HepG2 (cell line): ENCODE data around the gene SLC29A1. TPM values are rescaled to one million over a fixed set of nuclear protein-coding genes. Genes with fewer than 3 reads are reported as not detected.

Experiments
- ADNP ChIP-seq: sonication (generic); formaldehyde crosslinking; IDR thresholded peaks from 2 replicates; pipeline ENCODE4 v1.4.0; 2020; ENCODE audit warnings: missing genetic modification reagents
- CAMTA2 ChIP-seq: sonication (generic); formaldehyde crosslinking; IDR thresholded peaks from 2 replicates; pipeline ENCODE4 v1.4.0; 2020; ENCODE audit warnings: mild to moderate bottlenecking, missing genetic modification reagents, borderline replicate concordance
- HDAC6 ChIP-seq: fragments of 200-600 bp; sonication (generic); IDR thresholded peaks from 2 replicates; pipeline ENCODE4 v1.7.0; 2017; ENCODE audit warnings: mild to moderate bottlenecking, antibody characterized with exemption, low read length, low read depth
- IRX3 ChIP-seq: sonication (generic); formaldehyde crosslinking; IDR thresholded peaks from 2 replicates; pipeline ENCODE4 v1.8.1; 2023; ENCODE audit warnings: mild to moderate bottlenecking, low read depth, missing genetic modification reagents, borderline replicate concordance
- KLF11 ChIP-seq: IDR thresholded peaks from 2 replicates; pipeline ENCODE4 v1.6.1; 2016; ENCODE audit warnings: missing compliant biosample characterization
- MBNL3 ChIP-seq: fragments of 250-450 bp; sonication (Bioruptor Pico); conservative IDR thresholded peaks from 2 replicates; pipeline ENCODE4 v1.8.0; 2022; ENCODE audit warnings: mild to moderate bottlenecking, inconsistent platforms
- PHF20 ChIP-seq: sonication (generic); formaldehyde crosslinking; IDR thresholded peaks from 2 replicates; pipeline ENCODE4 v1.5.0; 2020; ENCODE audit warnings: mild to moderate bottlenecking, missing genetic modification reagents
- RBAK ChIP-seq: sonication (generic); formaldehyde crosslinking; IDR thresholded peaks from 2 replicates; pipeline ENCODE4 v1.5.1; 2020; ENCODE audit warnings: mild to moderate bottlenecking, missing genetic modification reagents
- RFX1 ChIP-seq: fragments of 450-650 bp; IDR thresholded peaks from 2 replicates; pipeline ENCODE4 v1.6.1; 2017
- SIX1 ChIP-seq: sonication (generic); formaldehyde crosslinking; IDR thresholded peaks from 2 replicates; pipeline ENCODE4 v1.4.0; 2020; ENCODE audit warnings: missing genetic modification reagents, borderline replicate concordance
- U2AF2 ChIP-seq: fragments of 200-400 bp; formaldehyde crosslinking; IDR thresholded peaks from 2 replicates; pipeline ENCODE4 v1.6.1; 2017; ENCODE audit warnings: low read depth, mild to moderate bottlenecking, low read length
- ZBTB3 ChIP-seq: sonication (generic); formaldehyde crosslinking; IDR thresholded peaks from 2 replicates; pipeline ENCODE4 v1.4.0; 2020; ENCODE audit warnings: low read depth, mild to moderate bottlenecking, moderate library complexity, missing genetic modification reagents, borderline replicate concordance
- ZMYM3 ChIP-seq: sonication (generic); formaldehyde crosslinking; IDR thresholded peaks from 2 replicates; pipeline ENCODE4 v1.5.1; 2020; ENCODE audit warnings: mild to moderate bottlenecking, missing genetic modification reagents
- ZNF326 ChIP-seq: sonication (generic); formaldehyde crosslinking; IDR thresholded peaks from 2 replicates; pipeline ENCODE4 v1.4.0; 2020; ENCODE audit warnings: missing genetic modification reagents, borderline replicate concordance
- ZNF543 ChIP-seq: sonication (generic); formaldehyde crosslinking; IDR thresholded peaks from 2 replicates; pipeline ENCODE4 v1.4.0; 2020; ENCODE audit warnings: mild to moderate bottlenecking, missing genetic modification reagents
- ZSCAN21 ChIP-seq: sonication (generic); formaldehyde crosslinking; IDR thresholded peaks from 2 replicates; pipeline ENCODE4 v1.8.0; 2022; ENCODE audit warnings: mild to moderate bottlenecking, missing genetic modification reagents, moderate library complexity, borderline replicate concordance
- polyA plus RNA-seq, 8 experiments: library from polyadenylated mRNA; depleted of rRNA in 3 of 8; stranded (reverse) in 7 of 8; unstranded in 1 of 8; fragments of >200 nt; fragmentation: Illumina TruSeq in 4 of 8; extraction: Trizol in 4 of 8; gene quantifications; 2 replicates each; pipeline versions ENCODE4 v1.2.1 to v1.2.3, GENCODE V29; 2011 to 2016; ENCODE audit warnings: low read depth in 4 of 8, missing spikeins in 1 of 8, mixed read lengths in 1 of 8; ENCODE audit not compliant: insufficient read depth in 1 of 8
- total RNA-seq, 5 experiments: library from RNA; depleted of rRNA; stranded (reverse); fragments of >200 nt; fragmentation: Illumina TruSeq; extraction: Trizol; gene quantifications; 2 replicates each; pipeline ENCODE4 v1.2.3, GENCODE V29; 2016; ENCODE audit warnings: low read depth in 1 of 5
- TF ChIP-seq, protein P1 (sequence below): sonication (generic); formaldehyde crosslinking; IDR thresholded peaks from 2 replicates; pipeline ENCODE4 v1.8.0; 2022; ENCODE audit warnings: mild to moderate bottlenecking, missing genetic modification reagents, moderate library complexity
- TF ChIP-seq, protein P2 (sequence below): sonication (generic); formaldehyde crosslinking; IDR thresholded peaks from 2 replicates; pipeline ENCODE4 v1.4.0; 2020; ENCODE audit warnings: missing genetic modification reagents
- TF ChIP-seq, protein P3 (sequence below): sonication (generic); formaldehyde crosslinking; IDR thresholded peaks from 2 replicates; pipeline ENCODE4 v1.8.1; 2023; ENCODE audit warnings: missing genetic modification reagents, mild to moderate bottlenecking, borderline replicate concordance
- TF ChIP-seq, protein P4 (sequence below): IDR thresholded peaks from 2 replicates; pipeline ENCODE4 v1.6.1; 2018; ENCODE audit warnings: missing genetic modification reagents, mild to moderate bottlenecking, missing compliant biosample characterization
- TF ChIP-seq, protein P5 (sequence below): sonication (generic); formaldehyde crosslinking; IDR thresholded peaks from 2 replicates; pipeline ENCODE4 v1.4.0; 2020; ENCODE audit warnings: mild to moderate bottlenecking, missing genetic modification reagents

The SLC29A1 gene
- total and polyA plus RNA-seq, 2 of the 13 experiments (the other 11 are each of a cell fraction or from before 2014, with no cell fraction given), result 43.2 to 106 TPM

DNA sequence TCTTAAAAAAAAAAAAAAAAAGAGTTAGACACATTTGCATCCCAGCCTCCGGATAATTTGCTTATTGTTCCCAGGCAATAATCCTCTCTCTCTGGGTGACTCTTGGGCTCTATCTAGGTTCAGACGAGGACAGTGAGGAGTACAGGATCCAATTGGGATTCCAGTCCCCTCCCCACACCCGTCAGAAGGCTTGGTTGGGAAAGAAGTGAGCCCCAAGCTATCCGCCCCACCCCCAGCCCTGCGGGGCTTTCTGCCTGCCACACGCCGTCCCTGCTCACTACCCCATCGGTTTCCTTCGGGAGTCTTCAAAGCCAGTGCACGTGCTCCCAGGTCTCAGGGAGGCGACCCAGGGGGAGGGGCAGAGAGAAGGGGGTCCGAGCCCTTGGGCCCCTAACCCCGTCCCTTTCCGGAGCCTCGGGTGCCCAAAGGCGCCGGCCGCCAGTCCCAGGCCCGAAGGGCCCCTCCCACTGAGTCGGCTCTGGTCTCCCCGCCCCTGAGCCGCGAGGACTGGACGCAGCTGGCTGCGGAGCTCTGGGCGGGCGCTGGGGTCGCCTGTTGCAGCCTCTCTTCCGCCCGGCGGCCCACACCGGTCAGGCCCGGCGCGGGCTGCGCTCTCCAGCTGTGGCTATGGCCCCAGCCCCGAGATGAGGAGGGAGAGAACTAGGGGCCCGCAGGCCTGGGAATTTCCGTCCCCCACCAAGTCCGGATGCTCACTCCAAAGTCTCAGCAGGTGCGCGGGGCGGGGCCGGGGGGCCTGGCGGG lies 4.2 kb upstream of the SLC29A1 start (continued):
- no peak for TF ChIP-seq ZNF326 (CRISPR knock-in tag)
- TF ChIP-seq ADNP, result no peak
- TF ChIP-seq HDAC6, result no peak
- no peak for TF ChIP-seq CAMTA2 (CRISPR knock-in tag)
- no peak for TF ChIP-seq SIX1 (CRISPR knock-in tag)
- no peak for TF ChIP-seq RBAK (CRISPR knock-in tag)
- TF ChIP-seq, protein P1, sequence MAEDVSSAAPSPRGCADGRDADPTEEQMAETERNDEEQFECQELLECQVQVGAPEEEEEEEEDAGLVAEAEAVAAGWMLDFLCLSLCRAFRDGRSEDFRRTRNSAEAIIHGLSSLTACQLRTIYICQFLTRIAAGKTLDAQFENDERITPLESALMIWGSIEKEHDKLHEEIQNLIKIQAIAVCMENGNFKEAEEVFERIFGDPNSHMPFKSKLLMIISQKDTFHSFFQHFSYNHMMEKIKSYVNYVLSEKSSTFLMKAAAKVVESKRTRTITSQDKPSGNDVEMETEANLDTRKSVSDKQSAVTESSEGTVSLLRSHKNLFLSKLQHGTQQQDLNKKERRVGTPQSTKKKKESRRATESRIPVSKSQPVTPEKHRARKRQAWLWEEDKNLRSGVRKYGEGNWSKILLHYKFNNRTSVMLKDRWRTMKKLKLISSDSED (CRISPR knock-in tag), result no peak
- no peak for TF ChIP-seq U2AF2
- TF ChIP-seq, protein P2, sequence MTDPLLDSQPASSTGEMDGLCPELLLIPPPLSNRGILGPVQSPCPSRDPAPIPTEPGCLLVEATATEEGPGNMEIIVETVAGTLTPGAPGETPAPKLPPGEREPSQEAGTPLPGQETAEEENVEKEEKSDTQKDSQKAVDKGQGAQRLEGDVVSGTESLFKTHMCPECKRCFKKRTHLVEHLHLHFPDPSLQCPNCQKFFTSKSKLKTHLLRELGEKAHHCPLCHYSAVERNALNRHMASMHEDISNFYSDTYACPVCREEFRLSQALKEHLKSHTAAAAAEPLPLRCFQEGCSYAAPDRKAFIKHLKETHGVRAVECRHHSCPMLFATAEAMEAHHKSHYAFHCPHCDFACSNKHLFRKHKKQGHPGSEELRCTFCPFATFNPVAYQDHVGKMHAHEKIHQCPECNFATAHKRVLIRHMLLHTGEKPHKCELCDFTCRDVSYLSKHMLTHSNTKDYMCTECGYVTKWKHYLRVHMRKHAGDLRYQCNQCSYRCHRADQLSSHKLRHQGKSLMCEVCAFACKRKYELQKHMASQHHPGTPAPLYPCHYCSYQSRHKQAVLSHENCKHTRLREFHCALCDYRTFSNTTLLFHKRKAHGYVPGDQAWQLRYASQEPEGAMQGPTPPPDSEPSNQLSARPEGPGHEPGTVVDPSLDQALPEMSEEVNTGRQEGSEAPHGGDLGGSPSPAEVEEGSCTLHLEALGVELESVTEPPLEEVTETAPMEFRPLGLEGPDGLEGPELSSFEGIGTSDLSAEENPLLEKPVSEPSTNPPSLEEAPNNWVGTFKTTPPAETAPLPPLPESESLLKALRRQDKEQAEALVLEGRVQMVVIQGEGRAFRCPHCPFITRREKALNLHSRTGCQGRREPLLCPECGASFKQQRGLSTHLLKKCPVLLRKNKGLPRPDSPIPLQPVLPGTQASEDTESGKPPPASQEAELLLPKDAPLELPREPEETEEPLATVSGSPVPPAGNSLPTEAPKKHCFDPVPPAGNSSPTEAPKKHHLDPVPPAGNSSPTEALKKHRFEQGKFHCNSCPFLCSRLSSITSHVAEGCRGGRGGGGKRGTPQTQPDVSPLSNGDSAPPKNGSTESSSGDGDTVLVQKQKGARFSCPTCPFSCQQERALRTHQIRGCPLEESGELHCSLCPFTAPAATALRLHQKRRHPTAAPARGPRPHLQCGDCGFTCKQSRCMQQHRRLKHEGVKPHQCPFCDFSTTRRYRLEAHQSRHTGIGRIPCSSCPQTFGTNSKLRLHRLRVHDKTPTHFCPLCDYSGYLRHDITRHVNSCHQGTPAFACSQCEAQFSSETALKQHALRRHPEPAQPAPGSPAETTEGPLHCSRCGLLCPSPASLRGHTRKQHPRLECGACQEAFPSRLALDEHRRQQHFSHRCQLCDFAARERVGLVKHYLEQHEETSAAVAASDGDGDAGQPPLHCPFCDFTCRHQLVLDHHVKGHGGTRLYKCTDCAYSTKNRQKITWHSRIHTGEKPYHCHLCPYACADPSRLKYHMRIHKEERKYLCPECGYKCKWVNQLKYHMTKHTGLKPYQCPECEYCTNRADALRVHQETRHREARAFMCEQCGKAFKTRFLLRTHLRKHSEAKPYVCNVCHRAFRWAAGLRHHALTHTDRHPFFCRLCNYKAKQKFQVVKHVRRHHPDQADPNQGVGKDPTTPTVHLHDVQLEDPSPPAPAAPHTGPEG (CRISPR knock-in tag), result peak; percentile 79
- TF ChIP-seq MBNL3 (CRISPR knock-in tag), result no peak
- TF ChIP-seq IRX3 (CRISPR knock-in tag), result no peak
- 0 out of 2 replicates have a peak, but pooled peaks have one; percentile 18 for TF ChIP-seq ZMYM3 (CRISPR knock-in tag)
- TF ChIP-seq, protein P3, sequence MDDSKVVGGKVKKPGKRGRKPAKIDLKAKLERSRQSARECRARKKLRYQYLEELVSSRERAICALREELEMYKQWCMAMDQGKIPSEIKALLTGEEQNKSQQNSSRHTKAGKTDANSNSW, result peak; percentile 88
- TF ChIP-seq PHF20 (CRISPR knock-in tag), result no peak; the same call in 1 of the 2 replicates
- TF ChIP-seq ZBTB3 (CRISPR knock-in tag), result no peak
- peak; percentile 88 for TF ChIP-seq ZNF543 (CRISPR knock-in tag)
- TF ChIP-seq KLF11, result peak; percentile 39; the same call in 1 of the 2 replicates
- no peak for TF ChIP-seq RFX1
- TF ChIP-seq, protein P4, sequence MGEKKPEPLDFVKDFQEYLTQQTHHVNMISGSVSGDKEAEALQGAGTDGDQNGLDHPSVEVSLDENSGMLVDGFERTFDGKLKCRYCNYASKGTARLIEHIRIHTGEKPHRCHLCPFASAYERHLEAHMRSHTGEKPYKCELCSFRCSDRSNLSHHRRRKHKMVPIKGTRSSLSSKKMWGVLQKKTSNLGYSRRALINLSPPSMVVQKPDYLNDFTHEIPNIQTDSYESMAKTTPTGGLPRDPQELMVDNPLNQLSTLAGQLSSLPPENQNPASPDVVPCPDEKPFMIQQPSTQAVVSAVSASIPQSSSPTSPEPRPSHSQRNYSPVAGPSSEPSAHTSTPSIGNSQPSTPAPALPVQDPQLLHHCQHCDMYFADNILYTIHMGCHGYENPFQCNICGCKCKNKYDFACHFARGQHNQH (CRISPR knock-in tag), result peak; percentile 87; the same call in 1 of the 2 replicates
- TF ChIP-seq, protein P5, sequence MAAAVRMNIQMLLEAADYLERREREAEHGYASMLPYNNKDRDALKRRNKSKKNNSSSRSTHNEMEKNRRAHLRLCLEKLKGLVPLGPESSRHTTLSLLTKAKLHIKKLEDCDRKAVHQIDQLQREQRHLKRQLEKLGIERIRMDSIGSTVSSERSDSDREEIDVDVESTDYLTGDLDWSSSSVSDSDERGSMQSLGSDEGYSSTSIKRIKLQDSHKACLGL (CRISPR knock-in tag), result peak; percentile 72; the same call in 1 of the 2 replicates
- TF ChIP-seq ZSCAN21 (CRISPR knock-in tag), result peak; percentile 79
